ENCODE data around the gene EIF4G3. TPM values are rescaled to one million over a fixed set of nuclear protein-coding genes. Genes with fewer than 3 reads are reported as not detected.
"Not testable (repeated sequence)": the region's sequence is repeated elsewhere in the genome, so short reads cannot be mapped to it uniquely, and the experiment has no call there.

The EIF4G3 gene
- total and polyA plus RNA-seq, 2 of the 8 experiments (the other 6 are each of a cell fraction or from before 2014, with no cell fraction given) = 47.5 to 66.6 TPM

- H4K8ac ChIP-seq (ENCODE audit: extremely low read depth, insufficient read depth, low read length); H3K9ac ChIP-seq (replicated peaks in 1 of 4; ENCODE audit: extremely low read depth in 1 of 4, low read depth in 3 of 4, low read length in 3 of 4); H3K23me2 ChIP-seq (ENCODE audit: low read depth, low read length); H2AFZ ChIP-seq (ENCODE audit: low read length); H3K18ac ChIP-seq (ENCODE audit: extremely low read depth, low read length); H3K14ac ChIP-seq (ENCODE audit: insufficient read length); H4K5ac ChIP-seq (ENCODE audit: insufficient read length, low read depth, low read length); H3K9me3 ChIP-seq (ENCODE audit: insufficient read depth in 2 of 2, low read depth in 1 of 2, low read length in 1 of 2); H3K4ac ChIP-seq (replicated peaks; ENCODE audit: insufficient read length, low read depth, low read length); H3K27ac ChIP-seq (ENCODE audit: low read depth, low read length); H2BK5ac ChIP-seq (ENCODE audit: low read depth, low read length); FAIRE-seq; H2BK12ac ChIP-seq (ENCODE audit: low read depth, low read length); H3K79me1 ChIP-seq (ENCODE audit: low read depth, low read length); H3K4me1 ChIP-seq (replicated peaks in 1 of 4; ENCODE audit: control insufficient read depth in 3 of 4, insufficient read depth in 4 of 4, low read length in 3 of 4); DNase-seq (ENCODE audit: low read depth in 1 of 2, low spot score in 2 of 2); H3K23ac ChIP-seq (ENCODE audit: insufficient read length); H4K20me1 ChIP-seq (replicated peaks in 1 of 2; ENCODE audit: control insufficient read depth in 1 of 2, insufficient read depth in 2 of 2, low read length in 2 of 2); H2BK20ac ChIP-seq (ENCODE audit: low read length); H3K27me3 ChIP-seq (replicated peaks in 1 of 4; ENCODE audit: control insufficient read depth in 3 of 4, extremely low read depth in 1 of 4, insufficient read depth in 3 of 4, low read length in 3 of 4); H4K91ac ChIP-seq (replicated peaks; ENCODE audit: insufficient read length, low read length); H2BK120ac ChIP-seq (replicated peaks; ENCODE audit: low read depth, low read length); H3K4me3 ChIP-seq (ENCODE audit: extremely low read depth in 1 of 4, insufficient read depth in 2 of 4, low read depth in 3 of 4, low read length in 4 of 4); H3K56ac ChIP-seq (replicated peaks; ENCODE audit: insufficient read length, low read depth, low read length); H3K79me2 ChIP-seq (ENCODE audit: control insufficient read depth in 1 of 2, insufficient read depth in 2 of 2, low read length in 2 of 2); H3K4me2 ChIP-seq (ENCODE audit: insufficient read depth in 1 of 2, low read depth in 2 of 2, low read length in 2 of 2); H2BK15ac ChIP-seq (ENCODE audit: low read length); H2AK5ac ChIP-seq (ENCODE audit: low read depth, low read length); CTCF ChIA-PET (ENCODE audit: partially characterized antibody); H3K36me3 ChIP-seq (ENCODE audit: control insufficient read depth in 2 of 4, insufficient read depth in 4 of 4, low read length in 3 of 4); POLR2A ChIA-PET (ENCODE audit: partially characterized antibody): not testable (repeated sequence)
- 75% methylated on average over 2 of the region's 2 CpGs; no CpG with 5 or more reads in 1 of the 2 experiments for WGBS, 2 experiments (ENCODE audit: extremely low coverage in 1 of 2, insufficient coverage in 1 of 2, insufficient read length in 1 of 2, insufficient replicate concordance in 2 of 2, low coverage in 1 of 2, low lambda C conversion rate in 2 of 2, missing lambda C conversion rate in 1 of 2)
Measured at GRCh38 chr1:20907526-20907925, 269.2 kb downstream of the EIF4G3 start.
